Caco-2 (cell line): ENCODE results near the gene DNMBP. TPM values are rescaled to one million over a fixed set of nuclear protein-coding genes. Genes with fewer than 3 reads are reported as not detected.

ENCODE experiments used
- BruUV-seq: library from RNA; stranded (reverse); fragments of 400-500 nt; replicated peaks from 2 replicates; lab custom pipeline; 2021; lab: Mats Ljungman, UMichigan
- CTCF ChIA-PET: fragments of 300-600 bp; sonication (Branson Sonifier 250); formaldehyde crosslinking; loops from one replicate; lab custom pipeline; 2022; ENCODE audit warnings: antibody characterized with exemption; lab: Charles Lee
- POLR2A ChIA-PET: fragments of 300-600 bp; sonication (Branson Sonifier 250); formaldehyde crosslinking; loops from one replicate; lab custom pipeline; 2022; ENCODE audit warnings: antibody characterized with exemption; lab: Charles Lee
- DNase-seq, 2 experiments: peaks; one replicate each; pipeline versions ENCODE4 v3.0.0 to v3.0.0-alpha.2; 2020 to 2022
- H3K27me3 ChIP-seq: replicated peaks from 2 replicates; pipeline ENCODE4 v1.6.0; 2011; ENCODE audit warnings: low read length; ENCODE audit not compliant: control insufficient read depth, insufficient read depth
- H3K36me3 ChIP-seq: 2 replicates; pipeline ENCODE4 v1.5.1; 2011; ENCODE audit warnings: low read length; ENCODE audit not compliant: control insufficient read depth, insufficient read depth
- H3K4me1 ChIP-seq: fragments of 250-450 bp; sonication (Bioruptor Pico); 2 replicates; pipeline ENCODE4 v1.5.1; 2020; ENCODE audit warnings: mild to moderate bottlenecking
- H3K4me3 ChIP-seq: 2 replicates; pipeline ENCODE4 v1.5.1; 2011; ENCODE audit warnings: low read depth, mild to moderate bottlenecking, control low read depth, low read length
- H3K9me3 ChIP-seq: fragments of 250-450 bp; sonication (Bioruptor Pico); 2 replicates; pipeline ENCODE4 v1.5.1; 2020; ENCODE audit warnings: mild to moderate bottlenecking, moderate library complexity
- H3K27ac Mint-ChIP-seq: one replicate; pipeline ENCODE4 v1.8.0; 2022; ENCODE audit warnings: mixed read lengths; ENCODE audit not compliant: unreplicated experiment
- H3K27me3 Mint-ChIP-seq: one replicate; pipeline ENCODE4 v1.8.0; 2022; ENCODE audit warnings: mixed read lengths; ENCODE audit not compliant: insufficient read depth, unreplicated experiment
- H3K36me3 Mint-ChIP-seq: one replicate; pipeline ENCODE4 v1.8.0; 2022; ENCODE audit warnings: mild to moderate bottlenecking, mixed read lengths; ENCODE audit not compliant: insufficient read depth, unreplicated experiment
- H3K4me1 Mint-ChIP-seq: one replicate; pipeline ENCODE4 v1.8.0; 2022; ENCODE audit warnings: low read depth, mixed read lengths; ENCODE audit not compliant: unreplicated experiment
- H3K4me3 Mint-ChIP-seq: one replicate; pipeline ENCODE4 v1.8.0; 2022; ENCODE audit warnings: mild to moderate bottlenecking, moderate library complexity, mixed read lengths; ENCODE audit not compliant: unreplicated experiment
- H3K9me3 Mint-ChIP-seq: one replicate; pipeline ENCODE4 v1.8.0; 2022; ENCODE audit warnings: mixed read lengths; ENCODE audit not compliant: unreplicated experiment
- intact Hi-C: fragments of 100-400 bp; cut with micrococcal nuclease; formaldehyde crosslinking; loops from one replicate; pipeline ENCODE4 v1.10.0; 2022; ENCODE audit not compliant: unreplicated experiment
- total RNA-seq: library from RNA; stranded (reverse); gene quantifications from 2 replicates; pipeline ENCODE4 v1.2.3, GENCODE V29; 2022
- TF ChIP-seq, protein P1 (sequence below), 2 experiments: fragments of 200-600 bp in 1 of 2; IDR thresholded peaks; 1 replicate in 1 of 2; 2 replicates in 1 of 2; pipeline versions ENCODE4 v1.5.1 to v1.8.0; 2011 to 2022; ENCODE audit warnings: antibody characterized with exemption in 1 of 2, control low read depth in 1 of 2, inconsistent platforms in 1 of 2, low read depth in 1 of 2, low read length in 1 of 2, mild to moderate bottlenecking in 1 of 2, moderate library complexity in 1 of 2; ENCODE audit not compliant: insufficient read depth in 1 of 2, severe bottlenecking in 1 of 2, unreplicated experiment in 1 of 2

DNMBP gene
- total RNA-seq, 1 experiment from 2014 or later: 30.6 TPM

DNA sequence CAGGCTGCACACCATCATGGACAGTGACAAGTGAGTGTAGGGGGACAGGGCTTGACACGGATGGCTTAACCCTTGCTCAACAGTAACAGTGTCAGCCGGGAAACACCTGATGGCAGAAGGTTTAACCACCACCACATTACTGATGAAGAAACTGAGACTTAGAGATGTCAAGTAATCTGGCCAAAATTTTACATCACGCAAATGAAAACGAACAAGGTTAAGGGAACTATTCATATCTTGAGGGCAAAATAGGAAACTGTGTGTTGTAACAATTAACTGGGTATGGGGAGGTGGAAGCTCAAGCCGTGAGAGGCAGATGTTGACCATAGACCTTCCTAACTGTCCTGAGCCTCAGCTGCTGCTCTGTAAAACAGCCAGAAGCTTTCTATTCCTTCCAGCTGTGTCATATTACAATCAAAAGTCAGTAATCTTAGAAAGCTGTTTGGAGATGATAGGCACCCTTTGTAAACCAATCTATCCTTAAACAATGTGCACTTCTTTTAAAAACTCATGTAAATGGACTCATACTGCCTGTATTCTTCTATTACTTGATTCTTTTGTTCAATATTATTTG is 158.9 kb downstream of the DNMBP start:
- no peak for DNase-seq
- peaks cover 19% of the 10 kb centered on the region for H3K4me1 ChIP-seq
- no peaks in the 10 kb centered on the region for H3K9me3 ChIP-seq
- Mint-ChIP-seq H3K9me3 (no peaks in the 10 kb centered on the region), H3K4me3 (no peak overlapping the region), H3K27me3 (no peaks in the 10 kb centered on the region), H3K27ac (peak overlapping the region; percentile 35), H3K36me3 (peaks cover 80% of the 10 kb centered on the region), H3K4me1 (peaks cover 23% of the 10 kb centered on the region)
- H3K4me3 ChIP-seq: no peak overlapping the region
- intact Hi-C loops: no loop called here
- H3K36me3 ChIP-seq: peaks cover 7% of the 10 kb centered on the region
- BruUV-seq: no TSS peak
- CTCF ChIA-PET: no interaction called here
- POLR2A ChIA-PET: no interaction called here
- H3K27me3 ChIP-seq: no peaks in the 10 kb centered on the region
- TF ChIP-seq, protein P1, sequence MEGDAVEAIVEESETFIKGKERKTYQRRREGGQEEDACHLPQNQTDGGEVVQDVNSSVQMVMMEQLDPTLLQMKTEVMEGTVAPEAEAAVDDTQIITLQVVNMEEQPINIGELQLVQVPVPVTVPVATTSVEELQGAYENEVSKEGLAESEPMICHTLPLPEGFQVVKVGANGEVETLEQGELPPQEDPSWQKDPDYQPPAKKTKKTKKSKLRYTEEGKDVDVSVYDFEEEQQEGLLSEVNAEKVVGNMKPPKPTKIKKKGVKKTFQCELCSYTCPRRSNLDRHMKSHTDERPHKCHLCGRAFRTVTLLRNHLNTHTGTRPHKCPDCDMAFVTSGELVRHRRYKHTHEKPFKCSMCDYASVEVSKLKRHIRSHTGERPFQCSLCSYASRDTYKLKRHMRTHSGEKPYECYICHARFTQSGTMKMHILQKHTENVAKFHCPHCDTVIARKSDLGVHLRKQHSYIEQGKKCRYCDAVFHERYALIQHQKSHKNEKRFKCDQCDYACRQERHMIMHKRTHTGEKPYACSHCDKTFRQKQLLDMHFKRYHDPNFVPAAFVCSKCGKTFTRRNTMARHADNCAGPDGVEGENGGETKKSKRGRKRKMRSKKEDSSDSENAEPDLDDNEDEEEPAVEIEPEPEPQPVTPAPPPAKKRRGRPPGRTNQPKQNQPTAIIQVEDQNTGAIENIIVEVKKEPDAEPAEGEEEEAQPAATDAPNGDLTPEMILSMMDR (IDR thresholded peaks at IDR 0.05; ENCODE audit: insufficient read depth in 1 of 2, low read depth in 1 of 2, low read length in 1 of 2, severe bottlenecking in 1 of 2, unreplicated experiment in 1 of 2): no peak

GRCh38 chr10:99850021-99850766 is 159.6 kb downstream of the DNMBP start:
- Mint-ChIP-seq H3K27ac (peak overlapping the region; percentile 35), H3K4me1 (peaks cover 23% of the 10 kb centered on the region), H3K36me3 (peaks cover 86% of the 10 kb centered on the region), H3K4me3 (no peak overlapping the region), H3K9me3 (no peaks in the 10 kb centered on the region), H3K27me3 (no peaks in the 10 kb centered on the region)
- intact Hi-C loops: no loop called here
- no peaks in the 10 kb centered on the region for H3K9me3 ChIP-seq
- DNase-seq: peak in 1 of 2 experiments; percentile 23
- no peaks in the 10 kb centered on the region for H3K27me3 ChIP-seq
- CTCF ChIA-PET: interaction anchor here (0.5 to 0.9 kb wide), 3 partner anchors 9 to 244 kb away, joined by 3 to 5 read pairs (median 3); no protein-coding TSS in a partner anchor
- H3K4me1 ChIP-seq: peaks cover 19% of the 10 kb centered on the region
- peaks cover 7% of the 10 kb centered on the region for H3K36me3 ChIP-seq
- no peak overlapping the region for H3K4me3 ChIP-seq
- TF ChIP-seq, protein P1 (IDR thresholded peaks at IDR 0.05; ENCODE audit: insufficient read depth in 1 of 2, low read depth in 1 of 2, low read length in 1 of 2, severe bottlenecking in 1 of 2, unreplicated experiment in 1 of 2): no peak
- POLR2A ChIA-PET: no interaction called here
- BruUV-seq: no TSS peak

- no peaks in the 10 kb centered on the region for H3K27me3 ChIP-seq
- no peaks in the 10 kb centered on the region for H3K9me3 ChIP-seq
- Mint-ChIP-seq H3K4me3 (no peak overlapping the region), H3K36me3 (peaks cover 80% of the 10 kb centered on the region), H3K4me1 (peaks cover 18% of the 10 kb centered on the region), H3K9me3 (no peaks in the 10 kb centered on the region), H3K27ac (peak overlapping the region; percentile 10), H3K27me3 (no peaks in the 10 kb centered on the region)
- BruUV-seq: no TSS peak
- TF ChIP-seq, protein P1 (IDR thresholded peaks at IDR 0.05; ENCODE audit: insufficient read depth in 1 of 2, low read depth in 1 of 2, low read length in 1 of 2, severe bottlenecking in 1 of 2, unreplicated experiment in 1 of 2): no peak
- no peak overlapping the region for H3K4me3 ChIP-seq
- peaks cover 19% of the 10 kb centered on the region for H3K4me1 ChIP-seq
- ChIA-PET CTCF (interaction anchor here (0.5 to 0.9 kb wide), 4 partner anchors 10 to 245 kb away, joined by 3 to 5 read pairs (median 3); no protein-coding TSS in a partner anchor), POLR2A (no interaction called here)
- peak; percentile 47 to 48 for DNase-seq
- H3K36me3 ChIP-seq: peaks cover 7% of the 10 kb centered on the region
- intact Hi-C loops: loop anchor here (1.0 to 5.0 kb wide), 3 partner anchors 38 to 338 kb away; partner anchors contain the start of gene ERLIN1
Observed at GRCh38 chr10:99849536-99849935, 160.2 kb downstream of the DNMBP start.
